ENCODE data around the gene NPHP3.
A peak's percentile ranks its signal among the peaks of the same experiment; 100 is the strongest.

NPHP3 gene

DNA sequence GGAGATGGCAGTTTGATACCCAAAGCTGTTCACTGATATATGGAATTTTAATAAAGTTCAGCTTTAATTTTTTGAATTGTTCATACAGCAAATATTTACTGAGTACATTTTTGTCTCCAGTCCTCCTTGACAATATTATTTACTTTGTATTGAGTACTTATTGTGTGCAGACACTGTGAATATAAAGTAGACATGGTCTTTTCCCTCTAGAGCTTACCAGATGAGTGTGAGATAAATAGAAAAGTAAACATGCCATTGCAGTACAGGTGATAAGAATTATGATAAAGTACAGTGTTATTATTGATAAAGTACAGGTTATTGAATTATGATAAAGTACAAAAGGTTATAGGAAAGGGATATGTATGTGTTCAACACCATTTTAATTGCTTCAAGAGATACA, 60.0 kb downstream of the NPHP3 start:
- TF ChIP-seq, protein P1, sequence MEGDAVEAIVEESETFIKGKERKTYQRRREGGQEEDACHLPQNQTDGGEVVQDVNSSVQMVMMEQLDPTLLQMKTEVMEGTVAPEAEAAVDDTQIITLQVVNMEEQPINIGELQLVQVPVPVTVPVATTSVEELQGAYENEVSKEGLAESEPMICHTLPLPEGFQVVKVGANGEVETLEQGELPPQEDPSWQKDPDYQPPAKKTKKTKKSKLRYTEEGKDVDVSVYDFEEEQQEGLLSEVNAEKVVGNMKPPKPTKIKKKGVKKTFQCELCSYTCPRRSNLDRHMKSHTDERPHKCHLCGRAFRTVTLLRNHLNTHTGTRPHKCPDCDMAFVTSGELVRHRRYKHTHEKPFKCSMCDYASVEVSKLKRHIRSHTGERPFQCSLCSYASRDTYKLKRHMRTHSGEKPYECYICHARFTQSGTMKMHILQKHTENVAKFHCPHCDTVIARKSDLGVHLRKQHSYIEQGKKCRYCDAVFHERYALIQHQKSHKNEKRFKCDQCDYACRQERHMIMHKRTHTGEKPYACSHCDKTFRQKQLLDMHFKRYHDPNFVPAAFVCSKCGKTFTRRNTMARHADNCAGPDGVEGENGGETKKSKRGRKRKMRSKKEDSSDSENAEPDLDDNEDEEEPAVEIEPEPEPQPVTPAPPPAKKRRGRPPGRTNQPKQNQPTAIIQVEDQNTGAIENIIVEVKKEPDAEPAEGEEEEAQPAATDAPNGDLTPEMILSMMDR (IDR thresholded peaks at IDR 0.05; ENCODE audit: control insufficient read depth, extremely low read depth, insufficient read depth) = no peak
- no peak overlapping the region for H3K4me3 ChIP-seq (ENCODE audit: low read depth, low read length)
- no peak for DNase-seq (ENCODE audit: low read depth)

DNA sequence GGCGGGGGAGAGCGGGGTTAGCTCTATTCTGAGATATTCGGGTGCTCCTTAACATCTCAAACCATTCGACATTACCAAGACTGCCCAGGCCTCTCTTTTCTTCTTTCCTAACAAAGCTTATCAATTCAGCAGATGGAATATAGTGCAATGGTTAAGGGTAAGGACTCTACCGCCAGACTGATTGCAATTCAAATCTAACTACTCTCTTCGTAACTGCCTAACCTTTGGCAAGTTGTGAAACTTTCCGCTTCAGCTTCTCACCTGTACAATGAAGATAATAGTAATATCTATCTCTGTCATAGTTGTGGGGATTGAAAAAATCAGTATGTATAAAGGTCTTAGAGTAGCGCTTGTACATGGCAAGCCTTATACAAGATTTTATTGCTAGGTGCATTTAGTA, 61.1 kb downstream of the NPHP3 start:
- peak overlapping the region; percentile 76 for H3K4me3 ChIP-seq (ENCODE audit: low read depth, low read length)
- TF ChIP-seq, protein P1 (IDR thresholded peaks at IDR 0.05; ENCODE audit: control insufficient read depth, extremely low read depth, insufficient read depth) = no peak
- no peak for DNase-seq (ENCODE audit: low read depth)

DNA sequence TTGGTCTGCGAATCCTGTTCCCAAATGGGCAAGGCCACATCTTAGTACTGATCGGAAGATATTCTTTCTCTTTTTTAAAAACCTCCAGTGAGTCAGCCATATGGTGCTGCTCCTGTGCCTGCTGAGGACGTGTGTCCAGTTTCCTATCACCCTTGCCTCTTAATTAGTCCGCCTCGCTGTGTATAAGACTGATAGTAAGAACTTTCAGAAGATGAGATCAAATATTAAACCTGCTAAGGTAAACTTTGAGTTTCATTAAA, 61.5 kb downstream of the NPHP3 start:
- DNase-seq (ENCODE audit: low read depth) = no peak
- TF ChIP-seq, protein P1 (IDR thresholded peaks at IDR 0.05; ENCODE audit: control insufficient read depth, extremely low read depth, insufficient read depth) = no peak
- peak overlapping the region; percentile 76 for H3K4me3 ChIP-seq (ENCODE audit: low read depth, low read length)

DNA sequence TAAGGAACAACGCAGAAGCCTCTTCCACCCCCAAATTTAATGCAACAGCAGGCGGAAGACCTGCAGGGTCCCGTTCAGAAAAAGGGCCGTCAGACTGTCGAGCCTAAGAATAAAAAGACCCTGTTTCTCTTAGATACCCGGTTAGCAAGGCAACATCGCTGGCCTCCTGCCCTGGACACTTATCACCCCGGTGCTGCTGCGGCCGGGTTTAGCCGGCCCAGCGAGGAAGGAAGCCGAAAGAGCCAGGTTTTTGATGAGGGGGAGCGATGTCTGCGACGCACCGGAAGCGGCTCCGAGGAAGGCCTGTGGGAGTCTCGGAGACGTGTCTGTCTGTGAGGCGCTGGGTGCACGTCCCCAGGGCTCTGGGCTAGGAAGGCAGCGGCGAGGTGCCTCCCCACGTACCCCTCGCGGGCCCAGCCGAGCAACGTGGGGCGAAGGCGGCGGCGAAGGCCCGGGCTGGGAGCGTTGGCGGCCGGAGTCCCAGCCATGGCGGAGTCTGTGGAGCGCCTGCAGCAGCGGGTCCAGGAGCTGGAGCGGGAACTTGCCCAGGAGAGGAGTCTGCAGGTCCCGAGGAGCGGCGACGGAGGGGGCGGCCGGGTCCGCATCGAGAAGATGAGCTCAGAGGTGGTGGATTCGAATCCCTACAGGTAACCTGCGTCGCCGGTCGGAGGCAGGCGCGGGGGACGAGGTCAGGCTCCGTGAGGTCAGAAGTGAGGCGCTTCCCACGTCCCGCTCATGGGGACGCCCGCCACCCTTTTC, 62.0 kb downstream of the NPHP3 start, which contains the start of gene UBA5:
Gene UBA5, plus strand, starts transcription at position 278 of the 759 bp plus-strand sequence. Its CDS starts 209 bp downstream, at position 487.
- DNase-seq (ENCODE audit: low read depth) = no peak
- TF ChIP-seq, protein P1 (IDR thresholded peaks at IDR 0.05; ENCODE audit: control insufficient read depth, extremely low read depth, insufficient read depth) = no peak
- peak within 1 kb of the TSS; percentile 76 for H3K4me3 ChIP-seq (ENCODE audit: low read depth, low read length)

DNA sequence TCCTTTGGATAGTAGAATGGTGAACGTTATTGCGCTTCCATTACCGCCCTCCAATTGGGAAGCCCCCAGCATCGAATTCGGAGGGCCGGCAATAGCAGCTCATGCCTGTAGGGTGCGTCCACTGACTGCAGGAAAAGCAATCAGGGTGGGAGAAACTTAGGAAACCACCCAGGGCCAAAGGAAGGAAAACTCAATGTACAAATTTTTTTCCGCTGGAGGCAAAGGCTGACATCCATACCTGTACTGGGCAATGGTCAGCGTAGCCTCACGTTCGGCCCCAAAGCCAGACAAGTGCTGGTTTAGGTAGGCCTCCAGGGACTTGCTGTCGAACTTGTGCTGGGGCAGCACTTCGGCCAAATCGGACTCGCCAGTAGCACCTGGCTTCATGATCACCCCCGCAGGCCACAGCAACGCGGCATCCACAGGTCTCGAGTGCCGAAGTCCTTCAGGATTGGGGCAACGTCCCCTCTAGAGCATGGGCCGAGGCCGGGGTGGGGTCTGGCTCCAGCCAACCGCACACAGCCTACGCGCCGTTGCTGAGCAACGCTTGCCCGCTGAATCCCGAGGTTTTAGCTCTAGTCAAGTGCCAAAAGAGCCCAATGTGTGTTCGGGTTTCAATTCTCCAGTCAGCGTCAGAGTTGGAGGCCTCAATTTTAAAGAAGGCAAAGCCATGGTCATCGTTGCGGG, 62.7 kb downstream of the NPHP3 start, which contains the start of gene ACAD11:
Gene ACAD11, minus strand, starts transcription at position 445 of the 687 bp plus-strand sequence. Its CDS starts 58 bp downstream, at position 387.
- peak within 1 kb of the TSS; percentile 76 for H3K4me3 ChIP-seq (ENCODE audit: low read depth, low read length)
- TF ChIP-seq, protein P1 (IDR thresholded peaks at IDR 0.05; ENCODE audit: control insufficient read depth, extremely low read depth, insufficient read depth) = peak; percentile 34; the same call in 1 of the 2 replicates
- no peak for DNase-seq (ENCODE audit: low read depth)

DNA sequence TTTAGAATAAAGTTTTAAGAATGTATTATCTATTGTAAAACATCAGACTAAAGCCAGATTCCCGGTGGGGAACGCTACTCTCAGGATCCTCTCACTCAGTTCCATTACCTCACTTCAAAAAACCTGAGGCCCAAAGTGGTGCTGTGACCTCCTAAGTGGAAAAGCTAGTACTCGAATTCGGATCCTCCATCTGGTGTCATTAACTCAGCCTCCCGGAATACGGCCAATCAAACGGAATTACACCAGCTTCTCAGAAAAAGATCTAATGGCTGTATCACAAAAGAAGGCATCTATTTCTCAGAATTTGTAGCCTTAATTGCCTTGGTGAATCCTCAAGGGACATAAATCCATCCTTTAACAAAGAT, 63.2 kb downstream of the NPHP3 start:
- DNase-seq (ENCODE audit: low read depth) = no peak
- TF ChIP-seq, protein P1 (IDR thresholded peaks at IDR 0.05; ENCODE audit: control insufficient read depth, extremely low read depth, insufficient read depth) = no peak
- H3K4me3 ChIP-seq (ENCODE audit: low read depth, low read length) = peak overlapping the region; percentile 76

Data from LNCaP clone FGC (cell line).